HepG2 (cell line): ENCODE results near the gene SEPHS1. TPM values are rescaled to one million over a fixed set of nuclear protein-coding genes. Genes with fewer than 3 reads are reported as not detected.

Experiments used
- ATF5 ChIP-seq: sonication (generic); formaldehyde crosslinking; IDR thresholded peaks from 2 replicates; pipeline ENCODE4 v1.4.0; 2020; ENCODE audit warnings: mild to moderate bottlenecking, low read depth, missing genetic modification reagents
- CENPBD1 ChIP-seq: sonication (generic); formaldehyde crosslinking; IDR thresholded peaks from 2 replicates; pipeline ENCODE4 v1.8.0; 2022; ENCODE audit warnings: missing genetic modification reagents, low read depth, mild to moderate bottlenecking, borderline replicate concordance
- JUND ChIP-seq: sonication (generic); formaldehyde crosslinking; IDR thresholded peaks from 2 replicates; pipeline ENCODE4 v1.8.0; 2022; ENCODE audit warnings: mild to moderate bottlenecking, missing genetic modification reagents
- KLF16 ChIP-seq, 2 experiments: sonication (generic) in 1 of 2; formaldehyde crosslinking in 1 of 2; IDR thresholded peaks; 2 replicates each; pipeline versions ENCODE4 v1.6.1 to v1.8.0; 2016 to 2023; ENCODE audit warnings: missing genetic modification reagents in 2 of 2, missing compliant biosample characterization in 1 of 2
- MBD4 ChIP-seq: IDR thresholded peaks from 2 replicates; pipeline ENCODE4 v1.6.1; 2012; ENCODE audit warnings: low read length, inconsistent platforms, borderline replicate concordance
- MLX ChIP-seq: IDR thresholded peaks from 2 replicates; pipeline ENCODE4 v1.6.1; 2016
- NONO ChIP-seq, 2 experiments: fragments of 450-650 bp in 1 of 2; sonication (generic) in 1 of 2; formaldehyde crosslinking in 1 of 2; IDR thresholded peaks in 1 of 2; conservative IDR thresholded peaks in 1 of 2; 2 replicates each; pipeline versions ENCODE4 v1.6.1 to v1.8.0; 2017 to 2022; ENCODE audit warnings: mild to moderate bottlenecking in 1 of 2, missing genetic modification reagents in 1 of 2, moderate library complexity in 1 of 2
- PTBP1 ChIP-seq: fragments of 200-400 bp; formaldehyde crosslinking; IDR thresholded peaks from 2 replicates; pipeline ENCODE4 v1.6.1; 2018; ENCODE audit warnings: low read length, low read depth; ENCODE audit not compliant: poor library complexity, severe bottlenecking
- RERE ChIP-seq: IDR thresholded peaks from 2 replicates; pipeline ENCODE4 v1.6.1; 2016; ENCODE audit warnings: low read depth, missing genetic modification reagents, missing compliant biosample characterization
- SCMH1 ChIP-seq: sonication (generic); formaldehyde crosslinking; IDR thresholded peaks from 2 replicates; pipeline ENCODE4 v1.9.0; 2021; ENCODE audit warnings: missing genetic modification reagents, mild to moderate bottlenecking, borderline replicate concordance
- SP5 ChIP-seq: IDR thresholded peaks from 2 replicates; pipeline ENCODE4 v1.6.1; 2016; ENCODE audit warnings: low read depth, borderline replicate concordance
- TBX2 ChIP-seq: sonication (generic); formaldehyde crosslinking; IDR thresholded peaks from 2 replicates; pipeline ENCODE4 v1.5.0; 2020; ENCODE audit warnings: missing genetic modification reagents, mild to moderate bottlenecking, borderline replicate concordance
- TBX3 ChIP-seq: fragments of 450-650 bp; IDR thresholded peaks from 2 replicates; pipeline ENCODE4 v1.6.1; 2017; ENCODE audit warnings: antibody characterized with exemption, mild to moderate bottlenecking, inconsistent platforms, borderline replicate concordance
- ZNF891 ChIP-seq: sonication (generic); formaldehyde crosslinking; IDR thresholded peaks from 2 replicates; pipeline ENCODE4 v1.5.0; 2020; ENCODE audit warnings: mild to moderate bottlenecking, missing genetic modification reagents
- ZZZ3 ChIP-seq: sonication (generic); formaldehyde crosslinking; IDR thresholded peaks from 2 replicates; pipeline ENCODE4 v1.4.0; 2020; ENCODE audit warnings: missing genetic modification reagents, mild to moderate bottlenecking, borderline replicate concordance
- polyA plus RNA-seq, 8 experiments: library from polyadenylated mRNA; depleted of rRNA in 3 of 8; stranded (reverse) in 7 of 8; unstranded in 1 of 8; fragments of >200 nt; fragmentation: Illumina TruSeq in 4 of 8; extraction: Trizol in 4 of 8; gene quantifications; 2 replicates each; pipeline versions ENCODE4 v1.2.1 to v1.2.3, GENCODE V29; 2011 to 2016; ENCODE audit warnings: low read depth in 4 of 8, missing spikeins in 1 of 8, mixed read lengths in 1 of 8; ENCODE audit not compliant: insufficient read depth in 1 of 8
- total RNA-seq, 5 experiments: library from RNA; depleted of rRNA; stranded (reverse); fragments of >200 nt; fragmentation: Illumina TruSeq; extraction: Trizol; gene quantifications; 2 replicates each; pipeline ENCODE4 v1.2.3, GENCODE V29; 2016; ENCODE audit warnings: low read depth in 1 of 5
- TF ChIP-seq, protein P1 (sequence below): sonication (generic); formaldehyde crosslinking; IDR thresholded peaks from 2 replicates; pipeline ENCODE4 v1.8.0; 2022; ENCODE audit warnings: missing genetic modification reagents, mild to moderate bottlenecking, inconsistent platforms, borderline replicate concordance
- TF ChIP-seq, protein P2 (sequence below): sonication (generic); formaldehyde crosslinking; IDR thresholded peaks from 2 replicates; pipeline ENCODE4 v1.5.1; 2020; ENCODE audit warnings: mild to moderate bottlenecking, moderate library complexity, missing genetic modification reagents

SEPHS1 gene
- total and polyA plus RNA-seq, 2 of the 13 experiments (the other 11 are each of a cell fraction or from before 2014, with no cell fraction given) = 57.8 to 61.5 TPM

- TF ChIP-seq RERE (CRISPR knock-in tag) (no peak), MBD4 (no peak), NONO (IDR thresholded peaks at IDR 0.05) (no peak), NONO (CRISPR knock-in tag; conservative IDR thresholded peaks at IDR 0.05) (no peak), ZNF891 (CRISPR knock-in tag) (no peak), TBX2 (CRISPR knock-in tag) (no peak), SP5 (no peak), MLX (0 out of 2 replicates have a peak, but pooled peaks have one; percentile 27), PTBP1 (no peak), ATF5 (CRISPR knock-in tag) (no peak), CENPBD1 (CRISPR knock-in tag) (no peak), SCMH1 (no peak), KLF16 (CRISPR knock-in tag; IDR thresholded peaks at IDR 0.05) (0 out of 4 replicates have a peak, but pooled peaks of 1 of the 2 experiments have one; percentile 46), ZZZ3 (CRISPR knock-in tag) (no peak), JUND (CRISPR knock-in tag) (no peak), TBX3 (no peak)
- TF ChIP-seq, protein P1, sequence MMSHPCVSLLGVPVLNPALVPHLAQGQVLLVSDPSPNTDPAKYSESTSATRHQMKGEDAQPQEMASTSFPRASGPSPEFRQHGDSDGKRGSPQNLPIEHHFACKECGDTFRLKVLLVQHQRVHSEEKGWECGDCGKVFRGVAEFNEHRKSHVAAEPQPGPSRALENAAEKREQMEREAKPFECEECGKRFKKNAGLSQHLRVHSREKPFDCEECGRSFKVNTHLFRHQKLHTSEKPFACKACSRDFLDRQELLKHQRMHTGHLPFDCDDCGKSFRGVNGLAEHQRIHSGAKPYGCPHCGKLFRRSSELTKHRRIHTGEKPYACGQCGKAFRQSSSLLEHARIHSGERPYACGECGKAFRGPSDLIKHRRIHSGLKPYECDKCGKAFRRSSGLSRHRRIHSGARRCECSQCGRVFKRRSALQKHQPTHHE (CRISPR knock-in tag) = no peak
- TF ChIP-seq, protein P2, sequence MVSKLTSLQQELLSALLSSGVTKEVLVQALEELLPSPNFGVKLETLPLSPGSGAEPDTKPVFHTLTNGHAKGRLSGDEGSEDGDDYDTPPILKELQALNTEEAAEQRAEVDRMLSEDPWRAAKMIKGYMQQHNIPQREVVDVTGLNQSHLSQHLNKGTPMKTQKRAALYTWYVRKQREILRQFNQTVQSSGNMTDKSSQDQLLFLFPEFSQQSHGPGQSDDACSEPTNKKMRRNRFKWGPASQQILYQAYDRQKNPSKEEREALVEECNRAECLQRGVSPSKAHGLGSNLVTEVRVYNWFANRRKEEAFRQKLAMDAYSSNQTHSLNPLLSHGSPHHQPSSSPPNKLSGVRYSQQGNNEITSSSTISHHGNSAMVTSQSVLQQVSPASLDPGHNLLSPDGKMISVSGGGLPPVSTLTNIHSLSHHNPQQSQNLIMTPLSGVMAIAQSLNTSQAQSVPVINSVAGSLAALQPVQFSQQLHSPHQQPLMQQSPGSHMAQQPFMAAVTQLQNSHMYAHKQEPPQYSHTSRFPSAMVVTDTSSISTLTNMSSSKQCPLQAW (CRISPR knock-in tag) = no peak
Observed at GRCh38 chr10:13291821-13292773, 56.0 kb downstream of the SEPHS1 start (continued).
